ENCODE results near the gene SWI5. TPM values are rescaled to one million over a fixed set of nuclear protein-coding genes. Genes with fewer than 3 reads are reported as not detected.
"Not testable (repeated sequence)": the region's sequence is repeated elsewhere in the genome, so short reads cannot be mapped to it uniquely, and the experiment has no call there.

The SWI5 gene
- total RNA-seq, result 10 to 100 TPM; 15.2 to 15.5 TPM

DNA sequence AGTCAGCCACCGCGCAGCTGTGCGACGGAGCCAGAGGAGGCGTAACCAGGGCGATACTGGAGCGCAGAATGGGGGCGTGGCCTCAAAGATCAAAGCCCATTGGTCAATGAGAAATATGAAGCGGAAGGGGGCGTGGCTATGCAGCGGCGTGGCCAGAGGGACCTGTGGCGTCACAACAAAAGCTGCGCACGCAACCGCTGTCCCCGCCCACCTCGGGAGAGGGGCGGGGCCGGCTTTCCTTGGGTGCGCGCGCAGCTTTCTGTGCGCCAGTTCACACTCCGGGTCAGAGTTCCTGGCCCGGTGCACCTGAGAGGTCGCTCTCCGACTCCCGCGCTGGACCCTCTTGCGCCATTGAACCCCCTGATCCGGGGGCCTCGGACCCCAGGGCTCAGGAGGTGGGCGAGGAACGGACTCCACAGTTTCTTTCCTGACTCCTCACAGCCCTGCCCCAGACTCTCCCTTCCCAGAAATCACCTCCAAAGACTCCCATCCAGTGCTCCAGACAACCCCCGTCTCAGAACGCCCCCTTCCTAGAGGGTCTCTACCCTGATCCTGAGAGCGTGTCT, at the start of gene SWI5:
TSS of gene SWI5 (plus strand) at position 269 of the 566 bp plus-strand sequence.
- H3K36me3 Mint-ChIP-seq, result peaks cover 17% of the 10 kb centered on the region
- no peaks in the 10 kb centered on the region for H3K9me3 Mint-ChIP-seq
- H3K4me1 Mint-ChIP-seq (ENCODE audit: low read depth), result peaks cover 27% of the 10 kb centered on the region
- peak; percentile 100 for DNase-seq
- H3K27ac Mint-ChIP-seq, result peak within 1 kb of the TSS; percentile 79
- CTCF ChIA-PET, result interaction anchor here (0.8 to 1.5 kb wide), 2 partner anchors 21 to 65 kb away, joined by 3 to 7 read pairs; no protein-coding TSS in a partner anchor
- POLR2A ChIA-PET, result interaction anchor here (0.6 to 1.2 kb wide), 2 partner anchors 33 to 276 kb away, joined by 3 to 5 read pairs; partner anchors contain the start of gene SPTAN1
- intact Hi-C loops (cut with micrococcal nuclease), result loop anchor here (1.0 to 10.0 kb wide), 6 partner anchors 25 to 759 kb away; partner anchors contain the start of genes BBLN, CIZ1, COQ4 and MIGA2
- peak within 1 kb of the TSS; percentile 97 for H3K4me3 Mint-ChIP-seq
- H3K27me3 Mint-ChIP-seq, result no peaks in the 10 kb centered on the region

DNA sequence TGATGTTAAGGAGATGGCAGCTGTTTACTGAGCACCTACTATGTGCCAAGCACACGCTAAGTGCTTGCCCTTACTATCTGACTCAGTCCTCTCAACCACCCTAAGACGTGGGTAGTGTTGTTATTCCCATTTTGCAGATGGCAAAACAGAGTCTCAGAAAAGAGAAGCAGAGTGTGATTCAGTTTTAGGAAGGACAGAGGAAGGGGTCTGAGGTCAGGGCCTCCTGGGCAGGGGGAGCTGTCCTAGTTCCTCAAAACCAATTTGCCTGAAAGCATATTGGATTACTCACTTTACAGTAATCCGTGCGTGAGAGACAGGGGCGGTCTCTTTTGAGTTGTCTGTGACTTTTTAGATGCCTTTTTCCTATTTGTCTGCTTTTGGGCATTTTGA, 49.7 kb upstream of the SWI5 start:
- no peaks in the 10 kb centered on the region for H3K27me3 Mint-ChIP-seq
- H3K27ac Mint-ChIP-seq, result no peak overlapping the region
- no peaks in the 10 kb centered on the region for H3K36me3 Mint-ChIP-seq
- H3K9me3 Mint-ChIP-seq, result no peaks in the 10 kb centered on the region
- no peak overlapping the region for H3K4me3 Mint-ChIP-seq
- H3K4me1 Mint-ChIP-seq (ENCODE audit: low read depth), result no peaks in the 10 kb centered on the region
- intact Hi-C loops (cut with micrococcal nuclease), result no loop called here
- no peak for DNase-seq
- CTCF ChIA-PET, result no interaction called here
- POLR2A ChIA-PET, result no interaction called here

DNA sequence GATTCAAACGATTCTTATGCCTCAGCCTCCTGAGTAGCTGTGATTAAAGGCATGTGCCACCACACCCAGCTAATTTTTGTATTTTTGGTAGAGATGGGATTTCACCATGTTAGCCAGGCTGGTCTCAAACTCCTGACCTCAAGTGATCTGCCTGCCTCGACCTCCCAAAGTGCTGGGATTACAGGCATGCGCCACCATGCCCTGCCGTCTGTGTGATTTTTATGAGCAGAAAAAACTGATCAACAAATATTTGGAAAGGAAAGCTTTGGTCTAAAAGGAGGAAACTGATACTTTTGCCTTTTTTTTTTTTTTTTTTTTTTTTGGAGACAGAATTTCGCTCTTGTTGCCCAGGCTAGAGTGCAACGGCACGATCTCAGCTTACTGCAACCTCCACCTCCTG, 45.2 kb upstream of the SWI5 start:
- H3K36me3 Mint-ChIP-seq; intact Hi-C loops (cut with micrococcal nuclease); POLR2A ChIA-PET; CTCF ChIA-PET; H3K4me1 Mint-ChIP-seq (ENCODE audit: low read depth); H3K27ac Mint-ChIP-seq; DNase-seq; H3K27me3 Mint-ChIP-seq; H3K9me3 Mint-ChIP-seq; H3K4me3 Mint-ChIP-seq: not testable (repeated sequence)

DNA sequence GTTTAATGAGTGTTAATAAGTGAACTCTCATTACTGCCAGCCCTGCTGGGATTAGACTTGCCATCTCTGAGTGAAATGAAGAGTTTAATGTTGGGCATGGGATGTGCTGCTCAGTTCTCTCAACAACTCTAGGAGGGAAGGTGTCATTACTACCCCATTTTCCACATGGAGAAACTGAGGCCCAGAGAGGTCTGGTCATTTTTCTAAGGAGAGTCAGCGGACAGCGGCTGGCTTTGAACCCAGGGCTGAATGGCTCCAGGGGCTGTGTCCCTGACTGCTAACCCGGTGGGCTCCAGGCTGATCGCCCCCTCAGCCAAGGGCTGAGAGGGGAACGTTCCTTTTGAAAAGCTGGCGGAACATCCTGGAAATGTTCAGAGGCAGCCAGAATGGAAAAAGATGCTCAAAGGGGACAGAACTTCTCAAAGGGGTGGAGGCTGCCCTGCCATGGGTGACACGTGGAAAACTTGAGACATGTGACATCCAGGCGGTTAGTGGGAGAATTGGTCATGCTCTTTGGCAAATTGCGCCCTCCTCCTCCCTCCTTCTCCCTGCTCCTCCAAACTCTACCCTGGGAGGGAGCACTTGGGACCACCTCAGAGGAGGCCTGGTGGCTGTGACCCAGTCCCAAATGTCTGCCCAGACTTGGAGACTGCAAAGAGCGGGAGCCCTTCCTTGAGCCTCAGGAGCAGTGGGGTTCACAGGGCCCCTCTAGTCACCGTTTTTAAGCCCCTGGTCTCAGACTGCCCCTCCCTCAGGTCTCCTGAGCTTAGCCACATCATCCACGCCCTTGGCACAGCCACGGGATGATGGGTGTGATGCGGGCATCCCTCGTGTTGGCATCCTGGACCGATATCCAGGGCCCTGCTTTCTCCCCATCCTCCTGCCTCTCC, 44.2 kb upstream of the SWI5 start:
- Mint-ChIP-seq H3K27me3 (no peaks in the 10 kb centered on the region), H3K36me3 (no peaks in the 10 kb centered on the region), H3K9me3 (no peaks in the 10 kb centered on the region), H3K4me1 (ENCODE audit: low read depth) (no peaks in the 10 kb centered on the region), H3K27ac (no peak overlapping the region), H3K4me3 (no peak overlapping the region)
- ChIA-PET CTCF (no interaction called here), POLR2A (no interaction called here)
- peak; percentile 24 for DNase-seq
- intact Hi-C loops (cut with micrococcal nuclease), result no loop called here

DNA sequence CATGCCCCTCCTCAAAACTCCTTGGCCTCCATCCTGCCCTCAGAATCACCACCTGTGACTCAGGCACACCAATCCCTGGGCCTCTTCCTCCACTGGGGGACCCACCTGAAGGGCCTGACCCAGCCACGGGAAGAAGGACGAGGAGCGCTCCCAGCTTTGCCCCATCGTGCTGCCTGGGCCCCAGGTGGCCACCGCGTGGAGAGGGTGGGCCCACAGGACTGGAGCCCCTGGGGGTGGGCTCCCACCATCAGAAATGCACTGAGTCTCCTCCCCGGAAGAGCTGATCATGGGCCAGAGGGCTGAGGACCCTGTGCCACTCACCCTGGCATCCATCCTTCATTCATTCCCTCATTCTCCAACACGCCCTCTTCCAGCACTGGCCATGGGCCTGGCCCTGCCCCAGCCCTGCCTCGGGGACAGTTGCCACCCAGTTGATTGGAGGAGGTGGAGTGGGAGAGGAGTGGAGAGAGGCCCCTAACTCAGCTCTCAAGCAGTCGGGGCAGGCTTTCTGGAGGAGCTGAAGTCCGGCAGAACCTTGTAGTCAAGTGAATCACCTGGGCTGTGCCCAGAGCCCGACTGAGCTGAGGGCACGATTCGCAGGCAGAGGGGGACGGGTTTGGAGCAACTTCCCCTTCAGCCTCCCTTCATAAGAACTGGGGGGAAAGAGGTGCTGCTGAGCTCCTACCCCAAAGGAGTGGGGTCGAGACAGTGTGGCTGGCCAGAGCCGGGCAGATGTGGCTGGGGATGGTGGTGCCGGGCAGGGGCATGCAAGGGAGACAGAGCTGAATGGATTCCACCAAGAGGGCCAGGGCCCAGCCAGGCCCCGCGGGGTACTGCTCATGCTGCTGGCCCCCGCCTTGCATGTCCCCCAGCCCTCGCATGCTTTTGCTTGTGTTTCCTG, 43.3 kb upstream of the SWI5 start:
- Mint-ChIP-seq H3K27ac (no peak overlapping the region), H3K4me3 (no peak overlapping the region), H3K36me3 (no peaks in the 10 kb centered on the region), H3K9me3 (no peaks in the 10 kb centered on the region), H3K27me3 (no peaks in the 10 kb centered on the region), H3K4me1 (ENCODE audit: low read depth) (no peaks in the 10 kb centered on the region)
- DNase-seq, result no peak
- ChIA-PET CTCF (no interaction called here), POLR2A (interaction anchor here (0.6 kb wide), 1 partner anchor 68 kb away, joined by 3 read pairs; no protein-coding TSS in a partner anchor)
- intact Hi-C loops (cut with micrococcal nuclease), result no loop called here

DNA sequence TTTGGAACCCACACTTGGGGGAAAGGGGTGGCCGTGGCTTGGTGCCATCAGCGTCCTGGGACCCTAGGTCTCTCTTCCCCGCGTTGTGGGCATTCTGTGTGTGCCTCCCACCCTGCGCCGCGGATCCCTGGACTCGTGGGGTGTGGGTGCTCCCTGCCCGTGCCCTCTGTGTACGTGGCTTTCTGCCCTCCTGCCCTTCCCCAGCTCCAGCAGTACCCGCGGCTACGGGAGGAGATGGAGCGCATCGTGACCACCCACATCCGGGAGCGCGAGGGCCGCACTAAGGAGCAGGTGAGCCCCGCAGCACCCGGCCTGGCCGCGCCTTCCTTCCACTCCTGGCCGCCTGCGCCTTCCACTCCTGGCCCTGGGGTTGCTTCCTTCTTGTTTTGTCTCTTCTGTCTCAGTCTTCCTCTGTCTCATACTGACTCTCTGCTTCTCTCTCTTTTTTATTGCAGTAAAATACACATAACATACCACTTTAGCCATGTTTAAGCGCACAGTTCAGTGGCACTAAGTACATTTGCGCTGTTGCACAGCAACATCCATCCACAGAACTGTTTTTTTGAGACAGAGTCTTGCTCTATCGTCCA, 42.2 kb upstream of the SWI5 start:
- H3K4me1 Mint-ChIP-seq (ENCODE audit: low read depth), result no peaks in the 10 kb centered on the region
- intact Hi-C loops (cut with micrococcal nuclease), result no loop called here
- no peak overlapping the region for H3K4me3 Mint-ChIP-seq
- DNase-seq, result no peak
- H3K9me3 Mint-ChIP-seq, result no peaks in the 10 kb centered on the region
- CTCF ChIA-PET, result no interaction called here
- H3K36me3 Mint-ChIP-seq, result no peaks in the 10 kb centered on the region
- POLR2A ChIA-PET, result no interaction called here
- H3K27ac Mint-ChIP-seq, result no peak overlapping the region
- H3K27me3 Mint-ChIP-seq, result no peaks in the 10 kb centered on the region

DNA sequence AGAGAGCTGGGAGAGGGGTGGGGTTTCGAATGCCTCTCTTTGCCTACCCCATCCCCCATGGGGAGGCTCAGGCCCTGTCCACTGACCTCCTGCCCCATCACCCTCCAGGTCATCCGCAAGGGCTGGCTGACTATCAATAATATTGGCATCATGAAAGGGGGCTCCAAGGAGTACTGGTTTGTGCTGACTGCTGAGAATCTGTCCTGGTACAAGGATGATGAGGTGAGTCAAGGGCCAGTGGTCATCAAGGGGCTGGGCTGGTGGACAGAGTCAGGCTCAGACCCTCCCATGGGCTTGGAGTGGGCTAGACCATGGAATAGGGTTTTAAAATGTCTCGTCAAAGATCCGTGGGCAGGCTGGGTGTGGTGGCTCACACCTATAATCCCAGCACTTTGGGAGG, 34.0 kb upstream of the SWI5 start:
- Mint-ChIP-seq H3K4me3 (no peak overlapping the region), H3K27me3 (peaks cover 16% of the 10 kb centered on the region), H3K27ac (no peak overlapping the region), H3K9me3 (no peaks in the 10 kb centered on the region), H3K4me1 (ENCODE audit: low read depth) (no peaks in the 10 kb centered on the region), H3K36me3 (no peaks in the 10 kb centered on the region)
- POLR2A ChIA-PET, result no interaction called here
- intact Hi-C loops (cut with micrococcal nuclease), result no loop called here
- no peak for DNase-seq
- CTCF ChIA-PET, result interaction anchor here (4.6 kb wide), 1 partner anchor 12 kb away, joined by 19 read pairs; no protein-coding TSS in a partner anchor

DNA sequence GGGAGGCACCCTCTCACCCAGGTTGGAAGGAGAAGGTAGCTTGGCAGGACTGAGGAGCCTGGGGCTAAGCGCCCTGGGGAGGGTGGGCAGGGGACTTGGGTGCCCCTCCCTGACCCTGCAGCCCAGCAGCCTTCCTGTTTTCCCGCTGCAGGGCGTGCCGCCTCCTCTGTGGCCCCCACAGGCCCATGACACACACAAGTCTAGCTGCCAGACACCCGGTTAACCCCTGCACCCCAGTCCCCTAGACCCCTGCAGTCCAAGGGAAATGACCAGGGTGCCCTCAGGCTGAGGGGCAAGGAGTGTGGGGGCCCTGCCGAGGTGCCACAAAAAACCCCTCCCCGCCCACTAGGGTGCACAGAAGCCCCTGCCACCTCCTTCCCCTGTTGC, 33.3 kb upstream of the SWI5 start:
- DNase-seq, result no peak
- H3K9me3 Mint-ChIP-seq, result no peaks in the 10 kb centered on the region
- CTCF ChIA-PET, result no interaction called here
- intact Hi-C loops (cut with micrococcal nuclease), result no loop called here
- no peak overlapping the region for H3K27ac Mint-ChIP-seq
- H3K4me3 Mint-ChIP-seq, result no peak overlapping the region
- peaks cover 16% of the 10 kb centered on the region for H3K27me3 Mint-ChIP-seq
- POLR2A ChIA-PET, result no interaction called here
- H3K36me3 Mint-ChIP-seq, result no peaks in the 10 kb centered on the region
- H3K4me1 Mint-ChIP-seq (ENCODE audit: low read depth), result no peaks in the 10 kb centered on the region

DNA sequence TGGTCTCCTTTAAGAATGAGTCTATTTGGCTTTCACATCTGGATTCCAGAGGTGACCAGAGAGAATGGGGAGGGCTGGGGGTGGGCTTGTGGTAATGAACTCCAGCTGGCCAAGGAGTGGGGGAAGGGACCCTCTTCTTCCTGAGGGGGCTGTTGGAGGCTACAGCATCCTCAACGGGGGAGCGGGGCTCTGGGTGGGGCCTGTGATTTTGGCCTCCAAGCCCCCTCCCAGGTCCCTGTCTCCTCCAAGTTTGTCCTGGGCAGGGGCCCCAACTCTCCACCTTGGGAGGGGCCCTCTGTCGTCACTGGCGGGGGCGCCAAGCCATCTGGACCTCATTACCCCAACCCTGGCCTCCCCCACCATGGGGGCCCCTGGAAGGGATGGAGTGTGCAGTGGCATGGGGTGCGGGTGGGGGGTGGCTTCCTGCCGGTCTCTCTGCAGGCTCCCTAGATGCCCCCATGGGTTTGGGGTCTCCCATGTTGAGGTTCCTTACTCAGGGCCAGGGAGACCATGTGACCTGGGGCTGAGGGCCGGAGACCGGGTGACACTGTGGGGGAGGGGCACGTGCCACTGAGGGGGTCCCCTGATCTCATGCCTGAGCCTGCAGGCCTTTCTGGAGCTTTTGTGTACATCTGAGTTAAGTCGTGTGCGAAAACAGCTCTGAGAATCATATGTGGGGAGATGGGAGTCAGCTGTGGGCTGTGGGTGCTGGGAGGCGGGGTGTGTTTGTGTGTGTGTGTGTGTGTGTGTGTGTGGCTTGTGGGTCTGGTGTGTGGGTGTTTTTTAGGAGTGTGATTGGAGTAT, 32.7 kb upstream of the SWI5 start:
- Mint-ChIP-seq H3K36me3 (no peaks in the 10 kb centered on the region), H3K27ac (no peak overlapping the region), H3K4me1 (ENCODE audit: low read depth) (no peaks in the 10 kb centered on the region), H3K27me3 (peaks cover 16% of the 10 kb centered on the region), H3K9me3 (no peaks in the 10 kb centered on the region), H3K4me3 (no peak overlapping the region)
- CTCF ChIA-PET, result no interaction called here
- no peak for DNase-seq
- intact Hi-C loops (cut with micrococcal nuclease), result no loop called here
- POLR2A ChIA-PET, result no interaction called here

DNA sequence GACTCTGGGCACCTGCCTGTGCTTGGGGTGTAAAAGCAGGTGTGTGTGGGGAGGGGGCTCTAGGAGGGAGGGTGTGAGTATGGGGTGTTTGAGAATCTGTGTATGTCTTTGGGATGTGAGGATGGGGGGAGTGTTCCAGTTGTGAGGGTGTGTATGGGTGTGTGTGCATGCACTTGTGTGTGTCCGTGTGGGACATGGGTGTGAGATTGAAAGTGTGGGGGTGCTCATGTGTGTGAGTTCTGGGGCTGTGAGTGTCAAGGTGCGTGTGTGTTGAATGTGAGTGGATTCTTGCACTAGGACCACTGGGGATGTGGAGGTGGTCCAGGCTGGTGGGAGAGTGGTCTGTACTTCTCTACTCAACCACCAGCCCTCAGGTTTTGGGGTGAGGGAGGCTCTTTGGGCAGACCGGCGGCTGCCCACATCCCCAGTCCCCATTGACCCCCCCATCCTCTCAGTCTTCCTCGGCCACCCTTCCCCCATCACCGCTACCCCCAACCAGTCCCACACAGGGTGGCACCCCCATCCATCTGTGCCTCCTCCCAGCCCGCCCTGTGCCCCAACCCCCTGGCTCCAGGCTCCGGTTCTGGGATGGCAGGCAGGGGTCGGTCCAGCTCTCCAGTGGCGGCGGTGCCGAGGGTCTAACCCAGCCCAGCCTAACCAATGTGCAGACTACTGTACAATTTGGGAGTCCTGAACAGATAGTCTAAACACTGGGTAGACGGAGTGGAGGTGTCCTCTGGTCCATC, 31.8 kb upstream of the SWI5 start:
- no peak overlapping the region for H3K27ac Mint-ChIP-seq
- no peaks in the 10 kb centered on the region for H3K9me3 Mint-ChIP-seq
- POLR2A ChIA-PET, result no interaction called here
- peaks cover 16% of the 10 kb centered on the region for H3K27me3 Mint-ChIP-seq
- intact Hi-C loops (cut with micrococcal nuclease), result no loop called here
- CTCF ChIA-PET, result no interaction called here
- H3K4me3 Mint-ChIP-seq, result no peak overlapping the region
- no peak for DNase-seq
- H3K4me1 Mint-ChIP-seq (ENCODE audit: low read depth), result no peaks in the 10 kb centered on the region
- H3K36me3 Mint-ChIP-seq, result no peaks in the 10 kb centered on the region

DNA sequence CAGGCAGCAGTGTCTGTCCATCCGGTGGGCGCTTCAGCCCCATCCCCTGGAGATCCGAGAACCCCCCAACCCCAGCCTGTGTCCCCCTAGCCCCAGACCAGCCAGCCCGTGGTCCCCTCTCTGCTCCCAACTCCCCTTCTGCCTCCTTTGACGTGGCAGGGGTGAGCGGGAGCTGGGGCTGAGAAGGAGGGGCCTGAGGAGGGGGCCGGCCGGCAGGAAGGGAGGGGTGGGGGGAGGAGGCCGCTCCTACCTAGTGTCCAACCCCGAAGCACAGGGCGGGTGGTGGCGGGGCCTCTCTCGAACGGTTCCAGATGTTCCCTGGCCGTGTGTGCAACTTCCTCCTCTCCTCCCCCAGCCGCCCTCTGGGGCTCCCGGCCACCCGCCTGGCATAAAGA, 31.2 kb upstream of the SWI5 start:
- Mint-ChIP-seq H3K27me3 (peaks cover 16% of the 10 kb centered on the region), H3K4me1 (ENCODE audit: low read depth) (peaks cover 3% of the 10 kb centered on the region), H3K9me3 (no peaks in the 10 kb centered on the region), H3K4me3 (no peak overlapping the region), H3K36me3 (no peaks in the 10 kb centered on the region), H3K27ac (no peak overlapping the region)
- ChIA-PET CTCF (no interaction called here), POLR2A (no interaction called here)
- no peak for DNase-seq
- intact Hi-C loops (cut with micrococcal nuclease), result no loop called here

All from activated CD4-positive, alpha-beta memory T cell treated with anti-CD3 and anti-CD28 coated beads for 36 hours (primary cell).